ENCODE measurements around the gene KSR1. TPM values are rescaled to one million over a fixed set of nuclear protein-coding genes. Genes with fewer than 3 reads are reported as not detected.

The KSR1 gene
- polyA plus RNA-seq, 1 experiment: 28.2 TPM

DNA sequence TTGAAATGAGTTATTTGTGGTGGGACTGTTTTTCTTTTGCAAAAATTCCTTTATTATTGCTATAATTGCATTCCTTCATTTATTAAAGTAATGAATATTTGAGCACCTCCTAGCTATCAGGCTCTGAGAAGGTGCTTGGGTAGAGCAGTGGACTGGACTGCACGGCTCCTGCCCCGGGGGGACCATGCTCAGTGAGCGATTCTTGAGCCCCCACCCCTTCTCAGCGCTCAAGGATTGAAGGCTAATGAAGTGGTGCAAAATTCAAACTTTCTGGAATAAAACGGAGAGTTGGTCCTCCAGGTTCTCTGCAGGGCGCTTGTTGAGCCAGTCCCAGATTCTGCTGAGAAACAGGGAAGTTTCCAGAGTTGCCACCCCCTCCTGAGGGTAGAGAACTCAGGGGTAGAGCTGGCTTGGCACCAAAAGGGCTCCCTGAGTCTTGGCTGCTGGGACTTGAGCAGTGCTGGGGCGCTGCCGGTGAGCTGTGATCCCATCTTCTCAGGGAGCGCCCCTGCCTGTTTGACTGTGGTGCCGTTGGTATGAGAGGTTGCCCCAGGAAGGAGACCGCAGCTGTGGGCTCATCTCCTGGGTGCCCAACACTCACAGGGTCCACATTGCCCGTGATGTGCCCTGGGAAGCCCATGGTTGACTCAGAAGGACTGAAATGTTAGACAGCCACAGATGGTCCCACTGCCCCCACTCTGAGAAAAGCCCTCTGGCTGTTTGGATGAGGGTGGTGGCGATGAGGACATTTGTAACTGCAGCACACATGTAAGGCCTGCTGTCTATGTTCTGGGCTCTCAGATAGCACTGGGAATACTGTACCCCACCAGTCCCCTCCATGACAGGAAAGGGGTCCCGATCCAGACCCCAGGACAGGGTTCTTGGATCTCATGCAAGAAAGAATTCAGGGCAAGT is 20.0 kb downstream of the KSR1 start:
- H3K27me3 ChIP-seq (ENCODE audit: control insufficient read depth, insufficient read depth, low read length): no peaks in the 10 kb centered on the region
- POLR2A ChIA-PET: no interaction called here
- CTCF ChIA-PET: interaction anchor here (1.0 to 1.7 kb wide), 2 partner anchors 98 to 127 kb away, joined by 3 read pairs; no protein-coding TSS in a partner anchor

GRCh38 chr17:27477050-27477888 is 21.0 kb downstream of the KSR1 start:
- ChIA-PET POLR2A (interaction anchor here (0.6 kb wide), 1 partner anchor 16 kb away, joined by 3 read pairs; no protein-coding TSS in a partner anchor), CTCF (interaction anchor here (0.5 to 1.7 kb wide), 2 partner anchors 83 to 126 kb away, joined by 3 read pairs; no protein-coding TSS in a partner anchor)

More for the DNA sequence above, 20.0 kb downstream of the KSR1 start:
- Histone ChIP-seq H3K9me3 (ENCODE audit: control insufficient read depth, insufficient read depth, low read length) (no peaks in the 10 kb centered on the region), H3K4me3 (ENCODE audit: low read depth, low read length) (no peak overlapping the region), H3K27ac (ENCODE audit: low read depth, low read length) (no peak overlapping the region)
- DNase-seq (ENCODE audit: low read depth, low spot score): no peak
- TF ChIP-seq, protein P1, sequence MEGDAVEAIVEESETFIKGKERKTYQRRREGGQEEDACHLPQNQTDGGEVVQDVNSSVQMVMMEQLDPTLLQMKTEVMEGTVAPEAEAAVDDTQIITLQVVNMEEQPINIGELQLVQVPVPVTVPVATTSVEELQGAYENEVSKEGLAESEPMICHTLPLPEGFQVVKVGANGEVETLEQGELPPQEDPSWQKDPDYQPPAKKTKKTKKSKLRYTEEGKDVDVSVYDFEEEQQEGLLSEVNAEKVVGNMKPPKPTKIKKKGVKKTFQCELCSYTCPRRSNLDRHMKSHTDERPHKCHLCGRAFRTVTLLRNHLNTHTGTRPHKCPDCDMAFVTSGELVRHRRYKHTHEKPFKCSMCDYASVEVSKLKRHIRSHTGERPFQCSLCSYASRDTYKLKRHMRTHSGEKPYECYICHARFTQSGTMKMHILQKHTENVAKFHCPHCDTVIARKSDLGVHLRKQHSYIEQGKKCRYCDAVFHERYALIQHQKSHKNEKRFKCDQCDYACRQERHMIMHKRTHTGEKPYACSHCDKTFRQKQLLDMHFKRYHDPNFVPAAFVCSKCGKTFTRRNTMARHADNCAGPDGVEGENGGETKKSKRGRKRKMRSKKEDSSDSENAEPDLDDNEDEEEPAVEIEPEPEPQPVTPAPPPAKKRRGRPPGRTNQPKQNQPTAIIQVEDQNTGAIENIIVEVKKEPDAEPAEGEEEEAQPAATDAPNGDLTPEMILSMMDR (IDR thresholded peaks at IDR 0.05; ENCODE audit: low read depth, low read length): no peak

GRCh38 chr17:27477971-27478684 is 21.9 kb downstream of the KSR1 start:
- TF ChIP-seq, protein P1 (IDR thresholded peaks at IDR 0.05; ENCODE audit: low read depth, low read length): no peak
- DNase-seq (ENCODE audit: low read depth, low spot score): no peak
- Histone ChIP-seq H3K4me3 (ENCODE audit: low read depth, low read length) (no peak overlapping the region), H3K9me3 (ENCODE audit: control insufficient read depth, insufficient read depth, low read length) (no peaks in the 10 kb centered on the region), H3K27me3 (ENCODE audit: control insufficient read depth, insufficient read depth, low read length) (no peaks in the 10 kb centered on the region), H3K27ac (ENCODE audit: low read depth, low read length) (no peak overlapping the region)
- POLR2A ChIA-PET: interaction anchor here (0.6 kb wide), 1 partner anchor 17 kb away, joined by 3 read pairs; no protein-coding TSS in a partner anchor
- CTCF ChIA-PET: interaction anchor here (0.5 to 1.7 kb wide), 2 partner anchors 82 to 125 kb away, joined by 3 read pairs; no protein-coding TSS in a partner anchor

More at GRCh38 chr17:27477050-27477888, 21.0 kb downstream of the KSR1 start:
- Histone ChIP-seq H3K9me3 (ENCODE audit: control insufficient read depth, insufficient read depth, low read length) (no peaks in the 10 kb centered on the region), H3K27ac (ENCODE audit: low read depth, low read length) (no peak overlapping the region), H3K4me3 (ENCODE audit: low read depth, low read length) (no peak overlapping the region), H3K27me3 (ENCODE audit: control insufficient read depth, insufficient read depth, low read length) (no peaks in the 10 kb centered on the region)
- DNase-seq (ENCODE audit: low read depth, low spot score): no peak
- TF ChIP-seq, protein P1 (IDR thresholded peaks at IDR 0.05; ENCODE audit: low read depth, low read length): no peak

GRCh38 chr17:27478901-27479538 is 22.8 kb downstream of the KSR1 start:
- Histone ChIP-seq H3K9me3 (ENCODE audit: control insufficient read depth, insufficient read depth, low read length) (no peaks in the 10 kb centered on the region), H3K27me3 (ENCODE audit: control insufficient read depth, insufficient read depth, low read length) (no peaks in the 10 kb centered on the region), H3K27ac (ENCODE audit: low read depth, low read length) (no peak overlapping the region), H3K4me3 (ENCODE audit: low read depth, low read length) (no peak overlapping the region)
- CTCF ChIA-PET: no interaction called here
- no peak for DNase-seq (ENCODE audit: low read depth, low spot score)
- POLR2A ChIA-PET: no interaction called here
- TF ChIP-seq, protein P1 (IDR thresholded peaks at IDR 0.05; ENCODE audit: low read depth, low read length): no peak

Measured in AG04450 (cell line).